SJCRH30 (cell line): ENCODE results near the gene CACNA1C. TPM values are rescaled to one million over a fixed set of nuclear protein-coding genes. Genes with fewer than 3 reads are reported as not detected.
"Not testable (repeated sequence)": the region's sequence is repeated elsewhere in the genome, so short reads cannot be mapped to it uniquely, and the experiment has no call there.

Source experiments
- DNase-seq, 2 experiments: peaks; one replicate each; pipeline ENCODE4 v3.0.0-alpha.2; 2015 to 2020
- H3K27ac ChIP-seq: fragments of 250-450 bp; sonication (Bioruptor Pico); 2 replicates; pipeline ENCODE4 v1.5.1; 2020; ENCODE audit warnings: mild to moderate bottlenecking, moderate library complexity
- H3K27me3 ChIP-seq: fragments of 250-450 bp; sonication (Bioruptor Pico); 2 replicates; pipeline ENCODE4 v1.5.1; 2020; ENCODE audit warnings: mild to moderate bottlenecking, moderate library complexity
- H3K36me3 ChIP-seq: fragments of 250-450 bp; sonication (Bioruptor Pico); 2 replicates; pipeline ENCODE4 v1.5.1; 2020; ENCODE audit warnings: mild to moderate bottlenecking, moderate library complexity
- H3K4me1 ChIP-seq: fragments of 250-450 bp; sonication (Bioruptor Pico); 2 replicates; pipeline ENCODE4 v1.5.1; 2020; ENCODE audit warnings: mild to moderate bottlenecking, moderate library complexity
- H3K4me3 ChIP-seq: fragments of 250-450 bp; sonication (Bioruptor Pico); 2 replicates; pipeline ENCODE4 v1.5.1; 2020; ENCODE audit warnings: mild to moderate bottlenecking, moderate library complexity
- H3K9me3 ChIP-seq: fragments of 250-450 bp; sonication (Bioruptor Pico); replicated peaks from 2 replicates; pipeline ENCODE4 v1.5.1; 2020; ENCODE audit warnings: mild to moderate bottlenecking, moderate library complexity
- total RNA-seq: library from RNA; depleted of rRNA; stranded (reverse); fragments of >200 nt; shearing (Covaris generic); gene quantifications from 2 replicates; pipeline ENCODE4 v1.2.3, GENCODE V29; 2014

The CACNA1C gene
- total RNA-seq, 1 experiment from 2014 or later: not detected

DNA sequence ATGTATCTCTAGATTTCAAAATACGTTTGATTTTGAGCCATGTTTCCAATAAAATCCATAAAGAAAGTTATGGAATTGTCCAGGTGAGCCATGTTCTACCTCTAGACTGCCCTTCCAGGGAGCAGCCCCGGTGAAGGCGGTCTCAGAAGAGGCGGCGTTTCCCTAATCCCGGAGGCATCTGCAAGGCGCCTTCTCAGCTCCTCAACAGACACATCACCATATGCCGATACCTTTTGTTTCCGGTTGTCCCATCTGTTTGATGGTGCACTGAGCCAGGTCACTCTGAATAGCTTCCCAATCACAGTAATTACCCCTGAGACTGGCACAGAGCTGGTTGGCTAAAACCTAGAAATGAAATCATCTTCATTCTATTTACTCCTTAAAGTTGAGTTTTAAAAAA is 436.5 kb downstream of the CACNA1C start:
- Histone ChIP-seq H3K27me3 (peaks cover 36% of the 10 kb centered on the region), H3K9me3 (no peaks in the 10 kb centered on the region; the same call in 1 of the 2 replicates), H3K4me1 (no peaks in the 10 kb centered on the region), H3K4me3 (no peak overlapping the region), H3K36me3 (no peaks in the 10 kb centered on the region), H3K27ac (no peak overlapping the region)
- no peak for DNase-seq

DNA sequence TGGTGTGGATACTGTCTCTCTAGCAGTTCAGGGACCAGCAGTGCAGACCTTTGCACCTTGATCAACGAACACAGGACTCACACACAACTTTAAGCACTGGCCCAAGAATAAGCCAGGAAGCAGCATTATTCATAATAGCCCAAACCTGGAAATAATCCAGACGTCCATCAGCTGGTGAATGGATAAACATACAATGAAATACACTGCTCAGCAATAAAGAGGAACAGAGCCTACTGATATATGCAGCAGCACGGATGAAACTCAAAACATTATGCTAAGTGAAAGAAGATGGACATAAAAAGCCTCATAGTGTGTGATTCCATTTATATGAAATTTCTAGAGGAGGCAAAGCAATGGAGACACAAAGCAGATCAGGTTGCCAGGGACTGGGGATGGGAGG is 438.0 kb downstream of the CACNA1C start:
- DNase-seq: no peak
- Histone ChIP-seq H3K27ac (no peak overlapping the region), H3K4me1 (no peaks in the 10 kb centered on the region), H3K9me3 (no peaks in the 10 kb centered on the region; the same call in 1 of the 2 replicates), H3K4me3 (no peak overlapping the region), H3K27me3 (peaks cover 46% of the 10 kb centered on the region), H3K36me3 (no peaks in the 10 kb centered on the region)

DNA sequence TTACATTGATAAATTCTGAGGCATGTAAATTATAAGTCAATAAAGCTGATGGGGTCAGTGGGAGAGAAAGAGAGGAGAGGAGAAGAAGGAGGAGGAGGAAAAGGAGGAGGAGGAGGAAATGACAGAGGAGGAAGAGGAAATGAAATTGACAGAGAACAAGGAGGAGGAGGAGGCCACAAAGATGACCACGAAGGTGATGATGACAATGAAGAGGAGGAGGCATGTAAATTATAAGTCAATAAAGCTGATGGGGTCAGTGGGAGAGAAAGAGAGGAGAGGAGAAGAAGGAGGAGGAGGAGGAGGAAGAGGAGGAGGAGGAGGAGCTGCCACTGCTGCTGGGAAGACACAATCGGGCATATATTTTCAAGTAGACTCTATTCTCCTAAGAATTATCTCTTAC is 438.6 kb downstream of the CACNA1C start:
- DNase-seq, H3K27ac ChIP-seq, H3K36me3 ChIP-seq, H3K4me1 ChIP-seq, H3K4me3 ChIP-seq, H3K9me3 ChIP-seq: not testable (repeated sequence)
- H3K27me3 ChIP-seq: peaks cover 51% of the 10 kb centered on the region

DNA sequence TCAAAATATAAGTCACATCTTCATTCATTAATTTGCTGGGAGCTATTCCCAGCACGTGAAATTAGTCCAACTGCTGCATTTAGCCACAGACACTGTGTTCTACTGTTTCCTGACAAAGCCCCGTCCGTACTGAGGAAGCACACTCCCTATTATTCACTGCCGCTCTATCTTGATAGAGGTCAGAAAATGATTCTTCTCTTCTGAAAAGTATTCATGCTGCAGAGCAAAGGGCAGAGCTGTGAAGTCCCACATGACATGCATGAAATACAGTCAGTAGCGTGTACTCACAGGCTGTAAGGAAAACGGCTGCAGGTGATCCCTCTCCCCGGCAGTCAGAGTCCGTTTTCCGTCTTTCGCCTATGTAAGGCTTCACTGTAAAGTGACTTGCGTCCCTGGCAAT is 439.4 kb downstream of the CACNA1C start:
- Histone ChIP-seq H3K36me3 (no peaks in the 10 kb centered on the region), H3K4me3 (no peak overlapping the region), H3K4me1 (no peaks in the 10 kb centered on the region), H3K9me3 (no peaks in the 10 kb centered on the region), H3K27me3 (peaks cover 48% of the 10 kb centered on the region), H3K27ac (no peak overlapping the region)
- no peak for DNase-seq

DNA sequence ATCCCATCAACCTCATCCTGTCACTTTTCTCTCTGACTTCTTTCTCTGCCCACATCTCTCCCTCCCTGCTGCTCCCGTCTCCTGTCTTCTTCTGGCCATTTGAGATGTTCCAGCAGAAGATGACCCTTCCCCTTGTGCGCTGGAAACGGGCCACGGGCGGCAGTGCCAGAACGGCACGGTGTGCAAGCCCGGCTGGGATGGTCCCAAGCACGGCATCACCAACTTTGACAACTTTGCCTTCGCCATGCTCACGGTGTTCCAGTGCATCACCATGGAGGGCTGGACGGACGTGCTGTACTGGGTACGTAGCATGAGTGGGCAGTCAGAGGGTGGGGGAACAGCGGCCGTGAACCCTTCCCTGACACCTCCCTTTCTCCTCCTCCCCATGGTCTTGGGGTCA is 440.3 kb downstream of the CACNA1C start:
- Histone ChIP-seq H3K27me3 (peaks cover 48% of the 10 kb centered on the region), H3K4me3 (no peak overlapping the region)

DNA sequence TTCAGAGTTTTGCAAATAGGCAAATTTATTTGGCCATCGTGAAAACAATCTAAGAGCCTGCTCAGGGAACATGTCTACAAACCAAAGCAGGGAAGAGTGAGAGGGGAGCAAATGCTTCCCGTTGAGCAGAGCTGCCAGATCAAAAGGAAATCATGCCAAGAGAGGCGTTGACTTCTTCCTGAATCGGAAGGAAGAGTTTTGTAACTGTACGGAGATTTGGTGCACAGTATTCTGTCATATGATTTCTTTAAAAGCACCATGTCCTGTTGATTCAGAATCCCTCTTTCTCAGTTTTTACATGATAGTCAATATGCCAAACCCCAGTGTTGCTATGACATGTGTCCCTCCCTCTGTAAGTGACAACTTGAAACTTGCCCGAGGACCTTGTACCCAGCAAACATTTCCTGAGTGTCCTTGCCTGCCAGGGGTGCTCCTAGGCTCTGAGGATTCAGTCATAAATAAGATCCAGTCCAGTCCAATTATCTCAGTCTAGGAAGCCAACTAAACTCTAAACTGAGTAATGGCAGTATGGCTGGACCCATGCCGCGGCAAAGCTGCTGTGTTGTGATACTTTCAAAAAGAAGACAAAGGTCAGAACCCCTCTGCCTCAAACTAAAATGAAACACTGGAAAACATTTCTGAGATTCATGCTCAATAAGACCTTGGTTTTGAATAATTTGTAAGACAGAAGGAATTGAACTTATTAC is 441.9 kb downstream of the CACNA1C start:
- no peak for DNase-seq
- no peak overlapping the region for H3K27ac ChIP-seq
- peaks cover 47% of the 10 kb centered on the region for H3K27me3 ChIP-seq

More for the DNA sequence above, 440.3 kb downstream of the CACNA1C start:
- H3K4me1 ChIP-seq: no peaks in the 10 kb centered on the region
- H3K9me3 ChIP-seq: no peaks in the 10 kb centered on the region
- H3K36me3 ChIP-seq: no peaks in the 10 kb centered on the region
- DNase-seq: no peak
- no peak overlapping the region for H3K27ac ChIP-seq

DNA sequence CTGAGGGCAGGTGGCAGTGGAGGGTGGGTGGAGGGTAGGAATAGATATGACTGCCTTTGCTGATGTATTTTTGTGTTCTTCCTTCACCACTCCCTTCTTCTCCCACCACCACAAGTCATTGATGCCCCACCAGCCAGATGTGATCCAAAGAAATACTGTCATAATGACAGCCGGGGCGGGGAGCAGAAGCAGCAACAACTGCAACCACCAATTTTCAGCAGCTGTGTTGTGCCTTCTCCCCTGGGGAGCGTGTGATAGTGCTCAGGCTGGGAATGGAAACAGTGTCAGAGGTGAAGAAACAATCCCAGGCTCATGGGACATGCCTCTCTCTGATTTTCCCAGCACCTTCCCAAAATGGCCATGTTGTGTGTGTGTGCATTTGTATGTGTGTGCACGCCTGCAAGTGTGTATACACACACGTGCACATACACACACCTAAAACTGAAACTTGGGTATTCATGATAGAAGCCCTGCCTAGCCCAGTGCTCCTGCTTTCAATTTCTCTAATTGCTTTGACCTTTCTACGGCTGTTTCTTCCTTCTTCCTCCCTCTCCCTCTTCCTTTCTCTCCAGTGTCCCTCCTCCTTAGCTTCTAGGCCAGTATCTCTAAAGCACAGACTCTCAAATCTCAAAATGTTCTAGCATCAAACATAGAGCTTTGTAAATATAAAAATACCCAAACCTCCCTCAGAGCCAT is 442.8 kb downstream of the CACNA1C start:
- no peaks in the 10 kb centered on the region for H3K9me3 ChIP-seq
- H3K36me3 ChIP-seq: no peaks in the 10 kb centered on the region
- no peaks in the 10 kb centered on the region for H3K4me1 ChIP-seq
- H3K4me3 ChIP-seq: no peak overlapping the region
- H3K27ac ChIP-seq: no peak overlapping the region
- no peak for DNase-seq
- peaks cover 40% of the 10 kb centered on the region for H3K27me3 ChIP-seq

More for the DNA sequence above, 441.9 kb downstream of the CACNA1C start:
- Histone ChIP-seq H3K36me3 (no peaks in the 10 kb centered on the region), H3K9me3 (no peaks in the 10 kb centered on the region), H3K4me1 (no peaks in the 10 kb centered on the region), H3K4me3 (no peak overlapping the region)

DNA sequence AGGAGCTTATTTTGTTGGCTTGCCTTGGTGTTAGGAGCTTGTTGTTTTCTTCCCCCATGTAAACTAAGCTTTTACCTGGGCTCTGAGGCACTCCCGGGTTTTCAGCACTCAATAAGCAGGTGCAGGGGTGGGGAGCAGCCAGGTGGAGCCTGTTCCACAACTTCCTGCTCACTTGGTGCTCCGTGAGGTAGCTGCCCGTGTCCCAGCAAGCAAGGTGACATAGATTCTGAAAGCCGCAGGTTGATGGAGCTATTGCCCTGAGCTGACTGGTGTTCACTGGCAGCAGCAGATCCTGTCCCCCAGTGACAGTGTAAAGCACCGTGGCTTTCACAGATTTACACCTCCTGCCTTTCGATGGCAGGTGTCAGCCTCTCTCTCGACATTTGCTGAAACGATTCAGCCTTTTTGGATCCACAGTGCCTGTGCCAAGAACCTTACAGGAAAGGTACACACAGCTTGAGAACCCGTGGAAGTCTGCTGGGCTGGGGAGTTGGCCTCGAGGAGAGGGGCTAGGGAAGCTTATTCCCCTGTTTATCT is 446.2 kb downstream of the CACNA1C start:
- H3K27me3 ChIP-seq: peaks cover 44% of the 10 kb centered on the region
- no peak overlapping the region for H3K4me3 ChIP-seq
- no peak overlapping the region for H3K27ac ChIP-seq
- H3K9me3 ChIP-seq: no peaks in the 10 kb centered on the region; the same call in 1 of the 2 replicates
- H3K36me3 ChIP-seq: no peaks in the 10 kb centered on the region
- no peak for DNase-seq
- no peaks in the 10 kb centered on the region for H3K4me1 ChIP-seq

DNA sequence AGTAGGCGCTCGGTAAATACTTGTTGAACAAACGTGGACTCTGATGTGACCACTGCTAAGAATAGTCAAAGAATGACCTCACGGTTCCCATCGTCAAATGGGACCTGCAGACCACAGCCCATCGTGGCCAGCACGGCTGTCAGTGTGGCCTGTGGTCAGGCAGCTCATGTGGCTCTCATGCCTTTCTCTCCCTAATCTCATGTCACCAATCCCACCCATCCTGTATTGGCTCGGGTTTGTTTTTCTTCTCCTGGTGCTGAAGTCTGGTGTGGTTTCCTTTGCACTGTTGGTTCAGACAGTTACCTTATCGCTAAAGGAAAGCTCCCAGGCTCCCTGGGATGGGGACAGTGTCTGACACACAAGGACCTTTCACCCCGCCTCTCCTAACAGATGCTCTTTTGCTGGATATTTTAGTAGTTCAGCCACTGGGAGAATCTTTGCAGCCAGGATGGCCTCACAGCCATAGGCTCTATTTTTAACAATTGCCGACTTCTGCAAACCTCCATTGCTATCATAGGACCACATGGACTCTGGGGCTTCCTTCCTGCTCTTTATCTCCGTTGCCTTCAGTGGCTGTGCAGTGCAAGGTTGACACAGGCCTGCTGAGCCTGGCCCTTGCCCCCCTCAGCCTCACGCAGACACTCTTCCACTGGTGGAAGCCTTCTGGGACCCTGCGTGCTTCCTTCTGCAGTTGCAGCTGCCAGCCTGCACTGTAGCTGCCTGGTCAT is 448.8 kb downstream of the CACNA1C start:
- Histone ChIP-seq H3K4me3 (no peak overlapping the region), H3K4me1 (no peaks in the 10 kb centered on the region), H3K27ac (no peak overlapping the region), H3K36me3 (no peaks in the 10 kb centered on the region), H3K9me3 (no peaks in the 10 kb centered on the region; the same call in 1 of the 2 replicates), H3K27me3 (peaks cover 30% of the 10 kb centered on the region)
- no peak for DNase-seq

DNA sequence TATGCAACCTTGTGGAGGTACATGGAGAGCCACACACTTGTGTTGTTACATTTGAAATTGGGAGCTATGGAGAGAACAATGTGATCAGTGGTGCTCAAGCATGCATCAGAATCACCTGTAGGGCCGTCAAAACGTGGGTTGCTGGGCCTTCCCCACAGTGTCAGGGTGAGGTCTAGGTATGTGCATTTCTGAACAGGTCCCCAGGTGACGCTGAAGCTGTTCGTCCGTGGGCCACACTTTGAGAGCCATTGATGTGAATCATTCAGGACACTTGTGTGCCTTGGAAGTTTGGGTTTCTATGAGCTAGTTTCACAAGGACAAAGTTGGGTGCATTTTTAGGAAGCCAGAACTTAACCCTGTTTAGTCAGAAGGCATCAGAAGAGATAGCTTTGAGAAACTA is 450.2 kb downstream of the CACNA1C start:
- Histone ChIP-seq H3K4me1 (no peaks in the 10 kb centered on the region), H3K27ac (no peak overlapping the region), H3K36me3 (no peaks in the 10 kb centered on the region), H3K9me3 (no peaks in the 10 kb centered on the region; the same call in 1 of the 2 replicates), H3K4me3 (no peak overlapping the region), H3K27me3 (peaks cover 30% of the 10 kb centered on the region)
- no peak for DNase-seq

DNA sequence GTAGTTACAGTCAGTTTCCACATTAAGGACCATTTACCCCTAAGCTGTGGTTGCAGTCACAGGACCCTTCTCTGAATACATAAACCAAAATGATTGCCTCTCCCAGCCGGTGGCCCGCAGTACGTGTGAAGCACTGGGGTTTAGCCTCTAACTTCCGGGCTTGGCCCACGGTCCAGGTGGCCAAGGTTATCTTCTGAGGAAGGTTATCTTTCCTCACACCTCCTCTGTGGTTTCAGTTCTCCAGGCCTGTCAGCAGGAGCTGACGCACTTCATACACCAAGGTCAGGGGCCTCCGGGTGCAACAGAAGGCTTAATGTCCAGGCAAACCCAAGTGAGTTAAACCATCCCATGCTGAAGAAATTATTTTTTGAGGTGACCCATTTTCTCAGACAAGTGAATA is 451.0 kb downstream of the CACNA1C start:
- Histone ChIP-seq H3K4me3 (no peak overlapping the region), H3K9me3 (no peaks in the 10 kb centered on the region; the same call in 1 of the 2 replicates), H3K27me3 (peaks cover 26% of the 10 kb centered on the region), H3K4me1 (no peaks in the 10 kb centered on the region), H3K27ac (no peak overlapping the region), H3K36me3 (no peaks in the 10 kb centered on the region)
- no peak for DNase-seq

DNA sequence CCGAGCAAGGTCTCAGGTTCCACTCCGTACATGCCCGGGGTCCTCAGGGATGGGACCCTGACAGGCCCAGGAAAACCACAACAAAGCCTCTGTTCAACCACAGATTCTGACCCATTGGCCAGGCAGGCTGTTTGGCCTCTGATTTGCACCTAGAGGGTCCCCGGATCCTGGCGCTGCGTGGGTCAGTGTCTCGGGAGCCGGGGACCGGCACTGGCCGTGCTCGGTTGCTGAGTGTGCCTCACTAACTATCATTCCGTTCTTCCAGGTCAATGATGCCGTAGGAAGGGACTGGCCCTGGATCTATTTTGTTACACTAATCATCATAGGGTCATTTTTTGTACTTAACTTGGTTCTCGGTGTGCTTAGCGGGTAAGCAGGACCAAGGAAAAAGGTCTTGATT is 451.8 kb downstream of the CACNA1C start:
- Histone ChIP-seq H3K36me3 (no peaks in the 10 kb centered on the region), H3K4me1 (no peaks in the 10 kb centered on the region), H3K27ac (no peak overlapping the region), H3K4me3 (no peak overlapping the region), H3K27me3 (peaks cover 26% of the 10 kb centered on the region), H3K9me3 (no peaks in the 10 kb centered on the region; the same call in 1 of the 2 replicates)
- no peak for DNase-seq

DNA sequence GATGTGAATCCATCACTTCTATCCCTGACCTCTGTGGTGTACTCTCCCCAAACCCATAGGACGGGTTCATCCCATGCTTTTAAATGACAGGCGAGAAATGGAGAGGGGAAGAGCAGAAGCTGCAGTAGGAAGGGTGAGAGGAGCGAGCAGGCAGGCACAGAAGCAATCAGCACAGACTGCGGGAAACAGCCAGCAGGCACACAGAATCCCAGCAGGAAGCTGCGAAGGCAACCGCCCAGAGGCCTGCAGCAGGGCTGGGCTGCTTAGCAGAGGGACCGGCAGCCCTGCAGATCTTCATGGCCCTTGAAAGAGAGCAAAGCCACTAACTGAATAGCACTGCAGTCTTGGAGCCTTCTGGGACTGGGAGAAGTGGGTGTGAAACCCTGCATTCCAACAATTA is 455.0 kb downstream of the CACNA1C start:
- no peaks in the 10 kb centered on the region for H3K9me3 ChIP-seq
- H3K36me3 ChIP-seq: no peaks in the 10 kb centered on the region
- no peak overlapping the region for H3K27ac ChIP-seq
- H3K4me1 ChIP-seq: no peaks in the 10 kb centered on the region
- DNase-seq: no peak
- no peak overlapping the region for H3K4me3 ChIP-seq
- peaks cover 18% of the 10 kb centered on the region for H3K27me3 ChIP-seq

DNA sequence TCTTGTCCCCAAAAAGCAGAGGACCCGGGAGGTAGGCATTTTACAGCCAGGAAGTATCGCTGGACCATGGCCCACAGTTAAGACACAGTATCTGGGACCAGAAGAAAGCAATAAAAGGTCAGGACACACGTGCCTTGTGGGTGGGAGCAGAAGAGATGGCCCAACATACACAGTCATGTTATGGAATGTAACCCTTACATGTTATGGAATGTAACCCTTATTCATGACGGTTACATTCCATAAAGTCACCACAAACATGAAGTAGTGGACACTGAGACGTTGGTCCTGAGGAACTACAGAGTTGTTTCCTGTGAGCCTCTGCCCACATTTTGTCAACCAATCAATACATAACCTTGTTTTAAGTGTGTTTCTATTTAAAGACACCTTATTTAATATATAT is 456.4 kb downstream of the CACNA1C start:
- peaks cover 19% of the 10 kb centered on the region for H3K27me3 ChIP-seq
- no peak overlapping the region for H3K4me3 ChIP-seq
- H3K9me3 ChIP-seq: no peaks in the 10 kb centered on the region
- DNase-seq: no peak
- H3K27ac ChIP-seq: no peak overlapping the region
- H3K36me3 ChIP-seq: no peaks in the 10 kb centered on the region
- no peaks in the 10 kb centered on the region for H3K4me1 ChIP-seq

DNA sequence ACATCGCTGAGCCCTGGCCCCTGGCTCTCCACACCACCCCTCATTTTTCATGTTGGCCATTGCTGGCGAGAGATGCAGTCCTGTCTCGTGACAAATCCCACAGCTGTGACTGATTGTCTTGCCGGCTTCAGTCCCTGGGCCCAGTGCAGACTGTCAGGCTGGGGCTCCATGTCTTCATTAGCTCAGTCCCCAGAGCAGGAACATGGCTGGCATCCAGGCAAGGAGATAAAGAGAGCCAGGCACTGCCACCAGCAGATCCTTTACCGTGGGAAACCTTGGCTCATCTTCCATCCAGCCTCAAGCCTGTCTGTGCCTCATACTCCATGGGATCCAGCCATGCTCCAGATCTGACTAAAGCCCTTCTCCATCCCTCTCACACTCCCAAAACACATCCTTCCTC is 457.3 kb downstream of the CACNA1C start:
- DNase-seq: no peak
- no peaks in the 10 kb centered on the region for H3K4me1 ChIP-seq
- H3K9me3 ChIP-seq: no peaks in the 10 kb centered on the region
- no peak overlapping the region for H3K27ac ChIP-seq
- no peak overlapping the region for H3K4me3 ChIP-seq
- H3K27me3 ChIP-seq: peaks cover 19% of the 10 kb centered on the region
- no peaks in the 10 kb centered on the region for H3K36me3 ChIP-seq
